OCI-LY1 (cell line): ENCODE measurements around the gene CYP21A2.
"Not testable (repeated sequence)": the region's sequence is repeated elsewhere in the genome, so short reads cannot be mapped to it uniquely, and the experiment has no call there.

ENCODE experiments used
- CTCF ChIP-seq: fragments of 200-600 bp; sonication (generic), shearing (Covaris generic); IDR thresholded peaks from 2 replicates; pipeline ENCODE4 v1.5.1; 2017; ENCODE audit warnings: mild to moderate bottlenecking, antibody characterized with exemption, low read length, moderate library complexity, mixed read lengths
- EZH2 ChIP-seq: fragments of 200-600 bp; sonication (generic), shearing (Covaris generic); IDR thresholded peaks from 2 replicates; pipeline ENCODE4 v1.8.0; 2017; ENCODE audit warnings: borderline replicate concordance, mixed run types, mild to moderate bottlenecking, antibody characterized with exemption, low read length, moderate library complexity, mixed read lengths

GRCh38 chr6:32049736-32050135 is 11.5 kb downstream of the CYP21A2 start:
- TF ChIP-seq EZH2, CTCF: not testable (repeated sequence)
